Amniotic stem cell (primary cell): ENCODE results near the gene ALDOA.

Experiments used
- DNase-seq: peaks from one replicate; lab custom pipeline; 2025; lab: John Stamatoyannopoulos, UW

The ALDOA gene

GRCh38 chr16:30069611-30070462, 4.3 kb downstream of the ALDOA start:
- no peak for DNase-seq

- DNase-seq = no peak
These were observed 4.9 kb downstream of the ALDOA start for GRCh38 chr16:30070490-30070889.

GRCh38 chr16:30075503-30076275, 10.1 kb downstream of the ALDOA start, which contains the start of gene PPP4C:
TSS of gene PPP4C (plus strand) at chr16:30075994. CDS start at chr16:30076378, 384 bp downstream.
- peak; percentile 67 for DNase-seq

GRCh38 chr16:30076276-30076791, 10.8 kb downstream of the ALDOA start:
- no peak for DNase-seq

- no peak for DNase-seq
These were observed 12.1 kb downstream of the ALDOA start for GRCh38 chr16:30077656-30078055.

- DNase-seq = no peak
These were observed 13.2 kb downstream of the ALDOA start for GRCh38 chr16:30078744-30079143.

GRCh38 chr16:30079480-30079879, 13.9 kb downstream of the ALDOA start:
- no peak for DNase-seq

GRCh38 chr16:30082545-30083090, 17.1 kb downstream of the ALDOA start:
- no peak for DNase-seq

GRCh38 chr16:30083216-30084055, 17.9 kb downstream of the ALDOA start:
- no peak for DNase-seq

- DNase-seq = no peak
These were observed 18.7 kb downstream of the ALDOA start for GRCh38 chr16:30084096-30084815.

GRCh38 chr16:30084816-30085159, 19.2 kb downstream of the ALDOA start:
- DNase-seq = no peak

- DNase-seq = no peak
These were observed 19.7 kb downstream of the ALDOA start for GRCh38 chr16:30085247-30085646.

- DNase-seq = no peak
These were observed 20.3 kb downstream of the ALDOA start for GRCh38 chr16:30085820-30086219.

- no peak for DNase-seq
These were observed 21.0 kb downstream of the ALDOA start for GRCh38 chr16:30086291-30087140.

GRCh38 chr16:30087181-30087898, 21.8 kb downstream of the ALDOA start:
- no peak for DNase-seq

- no peak for DNase-seq
These were observed 22.8 kb downstream of the ALDOA start for GRCh38 chr16:30088237-30088831.

GRCh38 chr16:30088832-30089624, 23.5 kb downstream of the ALDOA start:
- no peak for DNase-seq
